MM.1S (cell line): ENCODE measurements around the gene MYOCD.

Experiments used
- EZH2 ChIP-seq: fragments of 300-600 bp; sonication (generic); optimal IDR thresholded peaks from 2 replicates; pipeline ENCODE3; 2017; ENCODE audit warnings: low read depth, mild to moderate bottlenecking, antibody characterized with exemption, low read length, mixed read lengths
- EZH2phosphoT487 ChIP-seq: fragments of 300-600 bp; sonication (generic); IDR thresholded peaks from 2 replicates; pipeline ENCODE4 v1.6.1; 2018; ENCODE audit warnings: antibody characterized with exemption, low read length
- TF ChIP-seq, protein P1 (sequence below): fragments of 300-600 bp; sonication (generic); IDR thresholded peaks from 2 replicates; pipeline ENCODE4 v1.5.1; 2016; ENCODE audit warnings: antibody characterized with exemption, low read length, mixed read lengths

DNA sequence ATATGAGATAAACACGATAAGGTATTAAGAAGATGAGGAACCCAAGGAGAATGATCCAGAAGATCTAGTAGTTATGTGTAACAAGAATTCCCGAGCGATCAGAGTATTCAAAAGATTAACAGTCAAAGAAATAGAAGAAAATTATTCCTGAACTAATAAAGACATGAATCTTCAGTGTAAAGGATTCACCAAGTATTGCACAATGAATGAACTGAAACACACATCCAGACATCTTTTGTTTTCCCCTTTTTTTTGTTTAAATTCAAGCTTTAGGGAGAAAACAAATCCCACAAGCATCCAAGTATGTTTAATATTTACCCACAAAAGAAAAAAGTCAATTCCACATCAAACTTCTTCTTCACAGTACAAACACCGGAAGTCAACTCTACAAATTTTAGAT lies 23.7 kb upstream of the MYOCD start:
- TF ChIP-seq, protein P1, sequence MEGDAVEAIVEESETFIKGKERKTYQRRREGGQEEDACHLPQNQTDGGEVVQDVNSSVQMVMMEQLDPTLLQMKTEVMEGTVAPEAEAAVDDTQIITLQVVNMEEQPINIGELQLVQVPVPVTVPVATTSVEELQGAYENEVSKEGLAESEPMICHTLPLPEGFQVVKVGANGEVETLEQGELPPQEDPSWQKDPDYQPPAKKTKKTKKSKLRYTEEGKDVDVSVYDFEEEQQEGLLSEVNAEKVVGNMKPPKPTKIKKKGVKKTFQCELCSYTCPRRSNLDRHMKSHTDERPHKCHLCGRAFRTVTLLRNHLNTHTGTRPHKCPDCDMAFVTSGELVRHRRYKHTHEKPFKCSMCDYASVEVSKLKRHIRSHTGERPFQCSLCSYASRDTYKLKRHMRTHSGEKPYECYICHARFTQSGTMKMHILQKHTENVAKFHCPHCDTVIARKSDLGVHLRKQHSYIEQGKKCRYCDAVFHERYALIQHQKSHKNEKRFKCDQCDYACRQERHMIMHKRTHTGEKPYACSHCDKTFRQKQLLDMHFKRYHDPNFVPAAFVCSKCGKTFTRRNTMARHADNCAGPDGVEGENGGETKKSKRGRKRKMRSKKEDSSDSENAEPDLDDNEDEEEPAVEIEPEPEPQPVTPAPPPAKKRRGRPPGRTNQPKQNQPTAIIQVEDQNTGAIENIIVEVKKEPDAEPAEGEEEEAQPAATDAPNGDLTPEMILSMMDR = no peak
- no peak for TF ChIP-seq EZH2
- no peak for TF ChIP-seq EZH2phosphoT487
